Activated CD4-positive, alpha-beta T cell treated with anti-CD3 and anti-CD28 coated beads, Interleukin-10, Interleukin-2, amounts not matched to agents 100 ng/mL and 50 ng/mL, durations not matched to agents 16 hours and 8 hours (primary cell): ENCODE measurements around the gene LPCAT1.
"Not testable (repeated sequence)": the region's sequence is repeated elsewhere in the genome, so short reads cannot be mapped to it uniquely, and the experiment has no call there.

Experiments used
- DNase-seq: peaks from one replicate; pipeline ENCODE4 v3.0.0-alpha.2; 2020

The LPCAT1 gene

DNA sequence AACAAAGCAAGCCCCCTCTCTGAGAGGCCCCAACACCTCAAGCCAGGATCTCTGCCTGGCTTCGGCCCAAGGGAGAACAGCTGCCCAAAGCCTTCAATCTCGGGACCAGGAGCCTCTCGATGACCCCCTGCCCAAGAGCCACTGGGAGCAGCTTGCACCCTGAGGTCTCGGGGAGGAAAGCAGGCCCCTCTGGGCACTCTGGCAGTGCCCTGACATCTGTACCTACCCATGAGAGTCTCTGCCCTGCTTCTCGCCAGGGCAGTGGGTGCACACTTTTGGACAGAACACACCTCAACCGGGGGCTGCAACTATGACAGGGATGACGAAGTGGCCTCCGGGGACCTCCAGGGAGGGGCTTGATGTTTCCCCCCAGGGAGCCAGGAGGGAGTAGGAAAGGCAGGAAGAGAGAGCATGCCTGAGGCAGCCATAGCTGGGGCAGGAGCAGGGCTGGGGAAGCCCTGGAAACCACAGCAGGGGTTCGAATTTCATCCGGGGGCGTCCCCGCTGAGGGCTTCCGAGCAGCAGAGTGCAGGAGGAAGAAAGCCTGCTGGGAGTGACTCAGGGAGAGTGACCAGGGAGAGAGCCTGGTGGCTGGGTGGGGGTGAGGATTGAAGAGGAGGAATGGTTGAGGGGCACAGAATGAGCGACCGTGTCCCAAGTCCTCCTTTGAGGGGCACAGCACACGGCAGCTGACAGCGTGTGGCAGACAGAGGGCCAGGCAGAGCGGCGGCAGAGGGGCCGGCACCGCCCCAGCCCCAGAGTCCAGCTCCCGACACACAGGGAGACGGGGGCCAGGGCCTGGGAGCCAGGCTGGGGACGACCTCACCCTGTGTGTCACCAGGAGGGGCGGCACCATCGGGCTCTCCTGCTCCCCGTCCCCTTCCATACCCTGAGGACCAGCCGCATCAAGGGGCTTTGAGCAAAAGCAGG is 1.8 kb downstream of the LPCAT1 start:
- DNase-seq, result no peak

DNA sequence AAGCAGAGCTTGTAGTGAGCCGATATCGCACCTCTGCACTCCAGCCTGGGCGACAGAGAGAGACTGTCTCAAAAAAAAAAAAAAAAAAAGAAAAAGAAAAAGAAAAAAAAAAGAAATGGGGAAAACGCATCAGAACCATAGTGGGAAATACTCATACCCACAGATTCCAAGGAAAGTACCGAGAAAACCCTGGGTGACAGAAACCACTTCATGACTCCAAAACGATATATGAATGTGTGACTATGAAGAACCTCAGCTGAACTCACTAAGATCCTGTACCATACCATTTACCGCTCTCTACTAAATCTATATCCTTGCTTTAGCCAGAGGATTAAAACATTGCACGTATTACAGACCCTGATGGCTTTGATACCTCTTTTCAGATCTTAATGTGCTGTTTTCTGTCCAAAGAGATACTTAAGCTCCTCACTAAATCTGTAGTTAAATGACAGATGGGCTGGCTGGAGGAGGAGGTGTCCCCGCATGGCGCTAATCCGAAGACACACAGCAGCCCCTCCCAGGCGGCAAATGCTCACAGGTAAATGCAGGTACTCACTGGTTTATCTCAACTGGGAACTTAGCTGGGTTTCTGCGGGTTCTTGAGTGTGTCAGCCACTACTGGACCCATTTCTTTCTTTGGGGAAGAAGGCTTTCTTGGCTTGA is 2.8 kb downstream of the LPCAT1 start:
- DNase-seq, result no peak

GRCh38 chr5:1519631-1520210 is 4.0 kb downstream of the LPCAT1 start:
- DNase-seq, result no peak

GRCh38 chr5:1517838-1518237 is 5.9 kb downstream of the LPCAT1 start:
- DNase-seq, result no peak

DNA sequence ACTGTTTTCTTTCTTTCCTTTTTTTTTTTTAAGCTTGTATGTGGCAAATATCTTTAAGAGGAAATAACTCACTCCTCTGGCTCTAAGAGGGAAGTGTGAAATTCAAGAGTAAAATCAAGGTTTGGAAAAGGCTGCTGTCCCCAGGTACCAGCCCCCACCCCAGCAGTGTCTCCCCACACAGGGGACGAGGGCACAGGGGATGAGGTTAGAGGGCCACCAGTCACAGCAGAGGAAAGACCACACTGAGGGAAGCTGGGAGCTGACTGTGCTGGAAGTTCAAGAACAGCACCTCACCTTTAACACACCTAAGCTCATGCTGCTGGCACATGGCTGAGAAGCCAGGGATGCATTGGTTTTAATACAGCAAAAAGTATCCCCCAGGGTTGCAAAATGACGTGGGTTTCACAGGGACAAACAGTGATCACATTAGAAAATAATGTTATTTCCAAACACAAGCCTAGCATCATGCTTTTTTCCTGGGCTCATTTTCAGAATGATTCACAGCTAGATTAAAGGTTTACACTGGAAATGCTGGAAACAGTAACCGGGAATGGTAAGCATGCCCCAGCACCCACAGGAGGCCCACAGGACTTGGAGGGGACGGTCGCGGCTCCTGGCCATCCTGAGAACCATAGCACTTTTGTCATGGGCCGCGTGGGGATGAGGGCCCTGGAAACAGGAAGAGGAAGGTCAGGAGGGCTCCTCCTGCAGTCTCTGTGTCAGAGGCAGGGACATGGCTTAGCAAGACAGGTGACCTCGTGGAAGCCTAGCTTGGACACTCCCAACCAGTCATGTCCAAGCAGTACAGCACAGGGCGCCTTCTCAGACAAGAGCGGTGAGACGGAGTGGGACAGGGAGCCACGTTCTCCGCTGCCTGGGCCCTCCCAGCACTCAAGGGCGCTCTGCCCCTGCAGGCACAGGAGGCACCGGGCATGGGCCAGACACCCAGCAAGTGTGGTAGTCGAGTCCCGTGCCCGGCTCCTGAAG is 6.9 kb downstream of the LPCAT1 start:
- no peak for DNase-seq

DNA sequence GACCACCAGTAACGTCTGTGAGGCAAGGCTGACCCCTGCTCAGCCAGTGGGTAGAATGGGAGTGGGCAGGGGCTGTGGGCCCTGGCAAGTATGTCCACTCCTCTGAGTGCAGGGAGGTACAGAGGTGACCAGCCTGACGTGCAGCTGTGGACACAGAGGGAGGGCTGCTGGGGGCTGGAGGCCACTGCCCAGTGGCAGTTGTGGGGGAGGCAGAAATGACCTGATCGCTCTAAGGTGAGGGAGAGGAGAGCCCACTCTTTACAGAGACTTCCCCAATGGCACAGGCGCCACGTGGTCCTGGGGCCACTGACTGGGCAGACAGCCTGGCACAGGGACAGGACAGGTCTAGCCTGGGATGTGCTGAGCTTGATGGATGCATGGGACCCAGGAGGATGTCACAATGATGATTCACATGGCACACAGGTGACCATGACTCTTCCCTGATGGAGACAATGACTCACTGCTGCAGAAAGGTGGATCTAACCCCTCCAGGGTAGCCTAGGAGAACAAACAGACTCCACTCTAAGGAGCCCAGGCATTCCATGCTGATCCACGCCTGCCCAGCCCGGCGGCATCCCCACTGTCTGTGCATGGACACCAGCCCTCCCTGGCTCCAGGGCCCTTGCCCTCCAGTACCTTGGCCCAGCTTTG is 7.7 kb downstream of the LPCAT1 start:
- DNase-seq, result no peak

DNA sequence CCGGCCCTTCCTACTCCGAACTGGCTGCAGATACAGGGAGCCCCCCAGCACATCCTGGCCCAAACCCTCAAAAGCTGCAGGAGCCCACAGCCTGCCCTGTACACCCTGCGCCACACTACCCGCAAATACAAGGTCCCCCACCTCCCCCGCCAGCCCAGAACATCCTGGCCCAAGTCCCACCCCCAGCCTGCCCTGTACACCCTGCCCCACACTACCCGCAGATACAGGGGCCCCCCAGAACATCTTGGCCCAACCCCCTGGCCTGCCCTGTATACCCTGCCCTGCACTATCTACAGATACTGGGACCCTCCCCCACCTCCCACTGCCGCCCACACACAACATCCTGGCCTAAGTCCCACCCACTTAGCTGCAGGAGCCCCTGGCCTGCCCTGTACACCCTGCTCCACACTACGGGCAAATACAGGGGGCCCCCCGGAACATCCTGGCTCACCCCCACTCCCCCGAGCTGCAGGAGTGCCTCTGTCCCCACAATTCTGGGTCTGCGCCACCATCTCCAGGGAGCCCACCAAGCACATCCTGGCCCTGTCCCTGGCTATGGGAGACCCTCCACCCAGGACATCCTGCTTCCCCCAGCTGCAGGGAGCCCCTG is 8.3 kb downstream of the LPCAT1 start:
- no peak for DNase-seq

- DNase-seq, result not testable (repeated sequence)
These were observed 8.9 kb downstream of the LPCAT1 start for GRCh38 chr5:1514819-1515310.

GRCh38 chr5:1514027-1514818 is 9.5 kb downstream of the LPCAT1 start:
- no peak for DNase-seq

GRCh38 chr5:1513326-1514026 is 10.3 kb downstream of the LPCAT1 start:
- no peak for DNase-seq

GRCh38 chr5:1512541-1513291 is 11.0 kb downstream of the LPCAT1 start:
- DNase-seq, result no peak

GRCh38 chr5:1511651-1512540 is 11.9 kb downstream of the LPCAT1 start:
- no peak for DNase-seq

DNA sequence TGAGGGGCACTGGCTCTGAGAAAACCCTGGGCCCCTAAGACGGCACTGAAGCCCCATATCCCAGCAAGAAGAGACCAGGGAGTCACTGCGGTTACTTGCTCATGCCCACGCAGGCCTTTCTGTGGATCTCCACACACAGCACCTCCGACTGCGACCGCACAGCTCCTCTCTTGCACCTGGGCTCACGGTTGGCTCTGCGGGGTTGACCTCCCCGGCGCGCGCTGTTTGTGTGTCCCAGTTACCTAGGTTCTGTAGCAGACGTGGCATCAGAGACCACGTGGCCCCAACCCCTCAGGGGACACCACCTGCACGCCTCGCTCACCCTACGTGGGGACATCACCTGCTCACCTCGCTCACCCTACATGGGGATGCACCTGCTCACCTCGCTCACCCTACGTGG is 12.7 kb downstream of the LPCAT1 start:
- DNase-seq, result no peak

DNA sequence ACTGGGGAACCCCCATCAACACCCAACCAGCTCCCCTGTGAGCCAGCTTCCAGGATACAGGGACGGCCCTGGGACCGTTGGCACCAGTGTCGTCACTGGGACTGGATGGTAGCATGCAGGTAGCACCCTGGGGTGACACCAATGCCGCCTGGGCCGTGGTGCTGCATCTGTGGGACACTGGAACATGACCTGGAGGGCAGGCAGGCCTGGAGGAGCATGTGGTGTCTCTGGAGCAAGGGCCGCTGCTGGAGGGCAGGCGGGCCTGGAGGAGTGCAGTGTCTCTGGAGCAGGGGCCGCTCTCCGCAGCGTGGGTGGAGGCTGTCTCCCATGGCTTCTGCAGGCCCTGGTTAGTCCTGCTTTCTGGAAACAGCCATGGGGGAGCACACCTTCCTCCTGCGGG is 13.1 kb downstream of the LPCAT1 start:
- DNase-seq, result no peak

DNA sequence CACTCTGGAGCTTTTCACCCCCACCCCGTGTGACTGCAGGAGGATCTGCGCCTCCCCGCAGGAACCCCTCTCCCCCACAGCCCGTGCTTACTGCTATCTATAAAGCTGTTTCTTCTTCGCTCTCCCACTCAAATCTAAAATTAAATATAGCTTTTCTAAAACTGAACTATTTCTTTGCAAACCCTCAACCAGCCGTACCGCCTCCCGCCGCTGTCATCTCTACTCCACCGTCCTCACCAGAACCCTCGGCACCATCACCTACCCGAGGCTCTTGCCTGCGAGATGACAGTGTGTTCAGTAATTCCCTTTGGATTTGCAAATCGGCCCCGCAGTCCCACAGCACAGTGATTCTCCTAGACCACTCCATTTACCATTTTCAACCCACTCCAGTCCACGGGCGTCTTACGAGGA is 13.6 kb downstream of the LPCAT1 start:
- DNase-seq, result no peak

DNA sequence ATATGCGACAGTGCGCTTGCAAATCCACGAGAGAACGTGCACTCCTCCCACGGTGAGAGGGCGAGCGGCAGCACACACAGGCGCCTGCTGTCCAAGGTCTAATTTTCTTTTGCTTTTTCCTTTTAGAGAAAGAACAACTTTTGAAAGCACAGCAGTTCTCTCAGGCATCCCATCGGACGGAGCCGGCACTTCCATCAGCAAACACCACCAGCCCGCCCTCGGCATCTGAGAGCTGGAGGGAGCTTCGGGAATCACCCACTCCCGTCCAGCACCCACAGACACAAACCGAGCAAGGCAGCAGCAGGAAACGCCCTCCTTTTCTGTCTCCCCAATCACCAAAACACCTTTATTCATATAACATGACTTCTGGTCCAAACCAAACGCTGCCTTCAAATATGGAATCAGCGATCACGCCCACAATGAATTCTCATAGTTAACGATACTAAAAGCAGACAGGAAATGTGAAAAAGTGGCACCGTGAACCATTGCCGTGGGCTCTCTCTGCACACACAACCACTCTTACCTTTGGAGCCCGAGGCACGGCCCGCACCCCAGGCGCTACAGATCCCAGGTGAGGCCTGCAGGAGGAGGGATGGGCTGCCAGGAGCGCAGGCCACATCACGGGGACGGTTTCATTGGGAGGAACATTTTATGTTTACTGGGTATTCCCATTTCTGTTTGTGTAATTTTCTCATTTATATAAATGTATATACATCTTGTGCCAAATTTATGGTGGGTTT is 14.2 kb downstream of the LPCAT1 start:
- no peak for DNase-seq

DNA sequence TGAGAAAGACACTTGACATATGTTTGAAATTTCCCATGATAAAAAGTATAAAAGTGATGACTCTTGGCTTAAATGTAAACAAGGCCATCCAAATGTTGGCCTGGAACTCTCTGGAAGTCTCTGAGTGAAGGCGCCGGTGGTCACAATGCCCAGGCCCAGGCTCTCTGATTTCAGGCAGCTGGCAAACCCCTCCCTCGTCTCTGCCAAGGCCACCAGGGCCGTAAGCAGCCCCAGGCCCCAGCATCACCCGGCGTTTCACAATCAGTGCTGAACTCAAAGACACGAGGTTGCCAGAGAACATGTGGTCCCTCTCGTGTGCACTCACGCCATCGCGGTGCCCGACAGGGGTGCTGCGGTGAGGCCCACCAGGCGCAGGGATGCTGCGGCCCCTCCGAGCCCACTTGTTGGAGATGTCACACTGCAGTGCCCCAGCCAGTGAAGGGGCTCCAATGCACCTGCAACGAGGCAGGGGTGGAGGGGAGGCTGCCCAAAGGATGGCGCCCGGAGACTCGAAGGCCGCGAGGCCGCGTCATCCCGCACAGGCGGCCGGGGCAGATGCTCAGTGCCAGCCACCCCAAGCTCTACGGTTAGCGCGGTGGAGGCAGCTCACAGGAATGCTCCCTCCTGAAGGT is 15.0 kb downstream of the LPCAT1 start:
- no peak for DNase-seq
